Stimulated activated CD4-positive, alpha-beta T cell treated with anti-CD3 and anti-CD28 coated beads, Interleukin-4, amount 100 ng/mL, for 4 hours (primary cell): ENCODE data around the gene DCUN1D2.
"Not testable (repeated sequence)": the region's sequence is repeated elsewhere in the genome, so short reads cannot be mapped to it uniquely, and the experiment has no call there.

Source experiments
- DNase-seq, 2 experiments: peaks; one replicate each; pipeline ENCODE4 v3.0.0-alpha.2; 2020

The DCUN1D2 gene

GRCh38 chr13:113490496-113491417 is at the start of gene DCUN1D2:
Gene DCUN1D2, minus strand, starts transcription at chr13:113490711. Its CDS starts 42 bp downstream, at chr13:113490669.
- DNase-seq = peak; percentile 46 to 76

GRCh38 chr13:113539822-113540221 is 49.3 kb upstream of the DCUN1D2 start:
- DNase-seq = no peak

- no peak for DNase-seq
Observed at GRCh38 chr13:113539176-113539575, 48.7 kb upstream of the DCUN1D2 start.

GRCh38 chr13:113538689-113539058 is 48.2 kb upstream of the DCUN1D2 start:
- no peak for DNase-seq

- no peak for DNase-seq
Observed at GRCh38 chr13:113537909-113538688, 47.6 kb upstream of the DCUN1D2 start.

- DNase-seq = no peak
Observed at GRCh38 chr13:113537205-113537604, 46.7 kb upstream of the DCUN1D2 start.

- no peak for DNase-seq
Observed at GRCh38 chr13:113536461-113537110, 46.1 kb upstream of the DCUN1D2 start.

GRCh38 chr13:113535381-113535781 is 44.9 kb upstream of the DCUN1D2 start:
- no peak for DNase-seq

GRCh38 chr13:113534236-113534860 is 43.8 kb upstream of the DCUN1D2 start:
- DNase-seq = no peak

GRCh38 chr13:113533161-113533840 is 42.8 kb upstream of the DCUN1D2 start:
- DNase-seq = no peak

GRCh38 chr13:113532156-113532806 is 41.8 kb upstream of the DCUN1D2 start:
- DNase-seq = no peak

GRCh38 chr13:113531041-113531873 is 40.7 kb upstream of the DCUN1D2 start:
- DNase-seq = no peak

- DNase-seq = no peak
Observed at GRCh38 chr13:113528813-113529180, 38.3 kb upstream of the DCUN1D2 start.

GRCh38 chr13:113528101-113528812 is 37.7 kb upstream of the DCUN1D2 start:
- no peak for DNase-seq

- no peak for DNase-seq
Observed at GRCh38 chr13:113527272-113527958, 36.9 kb upstream of the DCUN1D2 start.

GRCh38 chr13:113526466-113527220 is 36.1 kb upstream of the DCUN1D2 start:
- no peak for DNase-seq

- DNase-seq = not testable (repeated sequence)
Observed at GRCh38 chr13:113522438-113522837, 31.9 kb upstream of the DCUN1D2 start.

- DNase-seq = no peak
Observed at GRCh38 chr13:113520571-113520970, 30.1 kb upstream of the DCUN1D2 start.

- no peak for DNase-seq
Observed at GRCh38 chr13:113519556-113519955, 29.0 kb upstream of the DCUN1D2 start.
